ENCODE results near the gene CIB4.
"Not testable (repeated sequence)": the region's sequence is repeated elsewhere in the genome, so short reads cannot be mapped to it uniquely, and the experiment has no call there.

Gene CIB4

GRCh38 chr2:26580151-26580550, 61.0 kb downstream of the CIB4 start:
- no peak for DNase-seq

GRCh38 chr2:26579723-26580040, 61.5 kb downstream of the CIB4 start:
- no peak for DNase-seq

GRCh38 chr2:26579025-26579722, 62.0 kb downstream of the CIB4 start:
- no peak for DNase-seq

- no peak for DNase-seq
These were observed 62.6 kb downstream of the CIB4 start for GRCh38 chr2:26578581-26578980.

- DNase-seq = no peak
These were observed 63.1 kb downstream of the CIB4 start for GRCh38 chr2:26578113-26578458.

GRCh38 chr2:26577442-26578112, 63.6 kb downstream of the CIB4 start:
- DNase-seq = peak; percentile 39

- no peak for DNase-seq
These were observed 64.4 kb downstream of the CIB4 start for GRCh38 chr2:26576565-26577441.

- DNase-seq = no peak
These were observed 65.2 kb downstream of the CIB4 start for GRCh38 chr2:26575836-26576564.

- no peak for DNase-seq
These were observed 66.1 kb downstream of the CIB4 start for GRCh38 chr2:26574900-26575560.

GRCh38 chr2:26574066-26574899, 66.9 kb downstream of the CIB4 start:
- no peak for DNase-seq

- no peak for DNase-seq
These were observed 67.8 kb downstream of the CIB4 start for GRCh38 chr2:26573241-26573925.

- DNase-seq = no peak
These were observed 68.6 kb downstream of the CIB4 start for GRCh38 chr2:26572591-26572990.

GRCh38 chr2:26571316-26571715, 69.8 kb downstream of the CIB4 start:
- no peak for DNase-seq

- DNase-seq = no peak
These were observed 71.1 kb downstream of the CIB4 start for GRCh38 chr2:26570083-26570430.

GRCh38 chr2:26569216-26570082, 71.7 kb downstream of the CIB4 start:
- no peak for DNase-seq

GRCh38 chr2:26568076-26568890, 72.9 kb downstream of the CIB4 start:
- DNase-seq = no peak

GRCh38 chr2:26567534-26567933, 73.6 kb downstream of the CIB4 start:
- DNase-seq = no peak

GRCh38 chr2:26566731-26567130, 74.4 kb downstream of the CIB4 start:
- not testable (repeated sequence) for DNase-seq

- DNase-seq = no peak
These were observed 75.1 kb downstream of the CIB4 start for GRCh38 chr2:26566081-26566375.
